HT1080 (cell line): ENCODE measurements around the gene CDK2. TPM values are rescaled to one million over a fixed set of nuclear protein-coding genes. Genes with fewer than 3 reads are reported as not detected.
"Not testable (repeated sequence)": the region's sequence is repeated elsewhere in the genome, so short reads cannot be mapped to it uniquely, and the experiment has no call there.

ENCODE experiments used
- DNase-seq: peaks from one replicate; pipeline ENCODE4 v3.0.0-alpha.2; 2015; ENCODE audit warnings: low read depth
- total RNA-seq: library from RNA; depleted of rRNA; stranded (reverse); fragments of >200 nt; shearing (Covaris generic); gene quantifications from 2 replicates; pipeline ENCODE4 v1.2.3, GENCODE V29; 2014

Gene CDK2
- total RNA-seq, 1 experiment from 2014 or later = 97.2 TPM

DNA sequence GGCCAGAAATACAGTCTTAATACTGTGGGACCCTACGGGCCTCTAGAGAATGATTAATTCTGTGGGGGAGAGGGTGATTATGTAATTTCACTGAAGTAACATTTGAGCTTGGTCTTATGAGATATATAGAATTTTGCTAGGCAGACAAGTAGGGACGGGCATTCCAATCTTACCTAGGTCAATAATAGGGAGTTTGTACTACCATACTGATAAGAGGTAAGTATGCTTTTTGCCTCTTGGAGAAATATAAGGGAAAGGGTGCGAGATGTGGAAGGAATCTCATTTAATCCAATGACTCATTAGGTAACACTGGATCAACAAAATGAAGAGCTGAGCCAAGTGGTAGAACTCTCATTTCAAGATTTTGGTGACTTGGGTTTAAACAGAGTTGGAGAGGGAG is 12.4 kb downstream of the CDK2 start:
- DNase-seq = no peak

DNA sequence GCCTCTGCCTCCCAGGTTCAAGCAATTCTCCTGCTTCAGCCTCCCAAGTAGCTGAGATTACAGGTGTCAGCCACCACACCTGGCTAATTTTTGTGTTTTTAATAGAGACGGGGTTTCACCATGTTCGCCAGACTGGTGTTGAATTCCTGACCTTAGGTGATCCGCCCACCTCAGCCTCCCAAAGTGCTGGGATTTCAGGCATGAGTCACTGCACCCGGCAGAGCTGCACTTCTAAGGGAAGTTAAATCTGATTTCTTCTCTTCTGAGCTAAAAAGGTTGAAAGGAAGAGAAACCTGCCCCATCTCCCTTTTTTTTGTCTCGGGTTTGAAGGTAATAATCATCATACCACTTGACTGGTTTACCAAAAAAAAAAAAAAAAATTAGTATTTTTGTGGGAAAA is 15.3 kb downstream of the CDK2 start:
- DNase-seq = not testable (repeated sequence)

DNA sequence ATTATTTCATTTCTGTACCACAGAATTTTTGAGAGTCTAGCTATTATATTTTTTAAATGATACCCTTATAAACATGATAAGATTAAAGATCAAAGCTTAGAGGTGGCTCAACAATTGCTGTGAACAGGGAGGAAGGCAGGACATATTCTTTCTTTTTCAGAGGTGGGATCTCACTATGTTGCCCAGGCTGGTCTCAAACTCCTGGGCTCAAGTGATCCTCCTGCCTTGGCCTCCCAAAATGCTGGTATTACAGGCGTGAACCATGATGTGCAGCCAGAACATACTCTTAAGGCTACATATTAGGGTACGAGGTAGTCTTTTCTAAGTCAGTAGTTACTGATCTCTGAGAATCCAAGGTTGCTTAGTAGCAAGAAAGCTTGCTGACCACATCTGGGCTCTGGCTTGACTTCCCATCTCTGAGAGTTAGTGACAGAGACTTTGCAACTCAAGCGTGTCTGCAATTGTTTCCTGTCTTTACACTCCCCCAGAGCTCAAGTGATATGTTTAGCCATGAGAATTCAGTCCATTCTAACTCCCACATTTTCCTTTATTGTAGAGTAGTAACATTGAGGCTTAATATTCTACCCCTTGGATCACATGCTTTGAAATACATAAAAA is 15.8 kb downstream of the CDK2 start:
- DNase-seq = no peak

DNA sequence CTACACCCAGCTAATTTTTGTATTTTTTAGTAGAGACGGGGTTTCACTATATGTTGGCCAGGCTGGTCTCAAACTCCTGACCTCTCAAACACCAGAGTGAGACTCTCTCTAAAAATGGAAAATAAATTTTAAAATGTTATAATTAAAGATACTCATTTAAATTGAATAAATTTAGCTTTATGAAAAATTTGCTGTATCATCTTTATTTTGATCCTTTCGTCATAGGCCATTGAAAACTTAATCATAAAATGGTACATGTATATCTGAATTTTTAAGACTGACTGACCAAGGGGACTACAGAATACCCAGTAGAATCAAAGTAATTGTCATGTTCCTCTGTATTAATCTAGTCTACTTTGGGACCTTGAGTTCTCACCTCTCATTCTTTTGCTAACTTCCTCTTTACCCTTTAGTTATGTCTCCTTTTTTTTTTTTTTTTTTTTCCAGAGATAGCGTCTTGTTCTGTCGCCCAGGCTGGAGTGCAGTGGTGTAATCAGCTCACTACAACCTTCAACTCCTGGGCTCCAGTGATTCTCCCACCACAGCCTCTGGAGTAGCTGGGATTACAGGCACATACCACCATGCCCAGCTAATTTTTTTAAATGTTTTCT is 16.7 kb downstream of the CDK2 start:
- no peak for DNase-seq

DNA sequence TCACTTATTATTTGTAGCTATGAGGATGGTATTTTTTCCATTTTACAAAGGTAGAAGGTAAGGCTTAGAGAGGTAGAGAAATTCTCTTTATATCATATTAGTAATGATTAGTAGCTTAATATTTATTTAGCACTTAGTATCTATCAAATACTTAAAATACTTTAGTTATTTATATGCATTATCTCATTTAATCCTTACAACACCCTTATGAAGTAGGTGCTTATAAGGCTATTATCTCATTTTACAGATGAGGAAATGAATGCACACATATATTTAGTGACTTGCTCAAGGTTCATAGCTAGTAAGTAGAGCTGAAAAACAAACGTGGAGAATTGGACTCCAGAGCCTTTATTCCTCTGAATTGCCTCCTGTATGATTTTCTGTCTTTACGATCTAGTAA is 18.2 kb downstream of the CDK2 start:
- DNase-seq = no peak

DNA sequence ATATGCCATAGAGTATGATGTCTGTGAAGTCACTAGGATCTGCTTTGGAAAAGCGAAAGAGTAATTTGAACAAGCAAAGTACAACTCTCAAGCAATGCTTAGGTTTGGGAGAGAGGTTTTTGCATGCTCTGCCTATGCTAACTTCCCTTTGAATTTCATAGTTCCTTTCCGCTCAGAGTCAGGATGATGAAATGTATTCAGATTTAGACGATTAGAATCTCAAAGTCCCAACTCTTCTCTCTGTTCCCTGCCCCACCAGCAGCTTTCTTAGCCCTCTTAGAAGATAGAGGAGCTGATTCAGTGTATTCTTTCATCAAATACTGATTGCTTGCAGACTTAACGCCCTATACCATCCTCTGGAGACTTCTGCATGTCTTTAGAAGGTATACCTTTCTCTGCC is 18.7 kb downstream of the CDK2 start:
- no peak for DNase-seq

DNA sequence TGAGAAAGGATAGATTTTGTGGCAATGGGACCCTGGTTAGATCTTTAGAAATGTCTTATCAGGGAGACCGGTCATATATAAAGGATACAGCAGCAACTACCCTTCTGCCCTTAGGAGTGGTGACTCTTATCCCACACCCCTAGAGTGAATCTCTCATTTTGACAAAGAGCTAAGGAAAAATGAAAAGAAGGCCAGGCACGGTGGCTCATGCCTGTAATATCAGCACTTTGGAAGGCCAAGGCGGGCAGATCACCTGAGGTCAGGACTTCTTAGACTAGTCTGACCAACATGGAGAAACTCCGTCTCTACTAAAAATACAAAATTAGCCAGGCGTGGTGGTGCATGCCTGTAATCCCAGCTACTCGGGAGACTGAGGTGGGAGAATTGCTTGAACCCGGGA is 19.3 kb downstream of the CDK2 start:
- not testable (repeated sequence) for DNase-seq

DNA sequence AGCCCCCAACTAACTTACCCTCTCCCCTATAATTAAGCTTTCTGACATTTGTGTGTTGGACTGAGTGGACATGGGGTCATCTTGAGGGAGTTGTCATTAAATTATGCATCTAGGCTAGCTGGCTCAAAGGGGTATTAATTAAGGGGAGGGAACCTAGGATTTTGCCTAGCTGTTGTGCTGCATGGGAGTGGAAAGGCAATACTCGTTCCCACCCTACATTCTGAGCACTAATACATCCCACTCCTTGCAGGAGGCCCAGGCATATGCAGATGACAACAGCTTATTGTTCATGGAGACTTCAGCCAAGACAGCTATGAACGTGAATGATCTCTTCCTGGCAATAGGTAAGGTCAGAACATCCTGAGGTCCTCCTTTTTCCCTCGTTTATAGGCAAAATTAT is 24.5 kb downstream of the CDK2 start:
- no peak for DNase-seq

DNA sequence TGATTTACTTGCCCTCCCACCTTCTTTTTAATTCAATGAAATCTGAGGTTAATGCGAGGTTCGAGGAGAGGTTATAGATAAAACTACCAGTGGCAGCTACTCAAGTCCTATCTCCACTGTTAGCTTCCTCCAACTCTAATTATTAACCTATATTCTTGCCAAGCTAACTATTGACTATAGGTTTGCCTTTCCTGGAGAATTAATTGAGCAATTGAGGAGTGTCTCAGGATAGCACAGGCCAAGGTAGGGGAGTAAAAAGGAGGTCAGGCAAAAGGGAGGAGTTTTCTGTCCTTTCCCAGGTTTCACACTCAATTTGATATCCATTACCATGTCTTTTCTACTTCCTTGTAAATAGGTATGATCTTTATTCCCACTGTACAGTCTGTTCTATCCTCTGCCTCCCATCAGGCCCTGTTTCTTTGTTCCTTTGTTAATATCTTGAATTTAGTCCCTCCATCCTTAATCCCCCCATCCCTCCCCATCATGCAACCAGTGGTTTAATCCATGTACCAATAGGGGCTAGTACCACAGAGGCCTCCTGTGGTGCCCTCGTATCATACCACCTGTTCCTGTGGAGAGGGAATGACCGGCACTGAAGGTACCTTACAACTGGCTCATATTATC is 26.7 kb downstream of the CDK2 start:
- no peak for DNase-seq

DNA sequence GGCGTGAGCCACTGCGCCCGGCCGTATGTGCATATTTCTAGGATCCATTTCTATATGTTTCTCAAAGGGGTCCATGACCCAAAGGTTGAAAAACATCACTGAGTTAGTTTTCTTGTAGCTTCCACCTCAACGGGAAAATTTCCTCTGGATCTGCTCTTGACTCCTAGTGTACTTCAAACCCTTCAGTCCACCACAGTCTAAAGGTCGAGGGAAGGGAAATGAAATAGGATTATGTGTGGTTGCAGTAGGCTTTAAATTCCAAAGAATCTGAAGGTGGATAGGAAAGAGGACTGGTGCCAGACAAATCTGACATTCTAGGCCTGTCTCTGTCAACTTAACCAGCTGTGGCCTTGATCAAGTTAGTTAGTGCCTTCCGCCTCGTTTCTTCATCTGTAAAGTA is 28.7 kb downstream of the CDK2 start:
- no peak for DNase-seq

DNA sequence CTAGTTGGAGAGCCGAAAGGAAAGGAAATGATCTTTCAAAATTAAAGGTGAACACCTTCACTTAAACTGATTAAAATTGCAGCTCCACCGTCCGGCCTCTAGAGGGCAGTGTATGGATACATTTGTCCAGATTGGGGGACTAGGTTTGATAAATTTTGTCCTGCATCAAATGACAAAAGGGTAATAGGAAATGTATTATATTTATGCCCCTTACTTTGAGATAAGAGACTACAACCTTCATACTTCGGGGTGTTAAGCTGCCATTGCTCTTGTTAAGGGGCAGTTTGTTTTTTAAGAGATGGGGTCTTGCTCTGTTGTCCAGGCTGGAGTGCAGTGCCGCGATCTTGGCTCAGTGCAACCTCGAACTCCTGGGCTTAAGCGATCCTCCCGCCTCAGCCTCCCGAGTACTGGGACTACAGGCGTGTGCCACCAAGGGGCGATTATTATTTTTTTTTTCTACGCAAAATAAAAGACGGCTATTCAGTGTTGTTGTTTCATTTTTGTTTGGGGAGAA is 29.6 kb downstream of the CDK2 start:
- DNase-seq = peak; percentile 52

DNA sequence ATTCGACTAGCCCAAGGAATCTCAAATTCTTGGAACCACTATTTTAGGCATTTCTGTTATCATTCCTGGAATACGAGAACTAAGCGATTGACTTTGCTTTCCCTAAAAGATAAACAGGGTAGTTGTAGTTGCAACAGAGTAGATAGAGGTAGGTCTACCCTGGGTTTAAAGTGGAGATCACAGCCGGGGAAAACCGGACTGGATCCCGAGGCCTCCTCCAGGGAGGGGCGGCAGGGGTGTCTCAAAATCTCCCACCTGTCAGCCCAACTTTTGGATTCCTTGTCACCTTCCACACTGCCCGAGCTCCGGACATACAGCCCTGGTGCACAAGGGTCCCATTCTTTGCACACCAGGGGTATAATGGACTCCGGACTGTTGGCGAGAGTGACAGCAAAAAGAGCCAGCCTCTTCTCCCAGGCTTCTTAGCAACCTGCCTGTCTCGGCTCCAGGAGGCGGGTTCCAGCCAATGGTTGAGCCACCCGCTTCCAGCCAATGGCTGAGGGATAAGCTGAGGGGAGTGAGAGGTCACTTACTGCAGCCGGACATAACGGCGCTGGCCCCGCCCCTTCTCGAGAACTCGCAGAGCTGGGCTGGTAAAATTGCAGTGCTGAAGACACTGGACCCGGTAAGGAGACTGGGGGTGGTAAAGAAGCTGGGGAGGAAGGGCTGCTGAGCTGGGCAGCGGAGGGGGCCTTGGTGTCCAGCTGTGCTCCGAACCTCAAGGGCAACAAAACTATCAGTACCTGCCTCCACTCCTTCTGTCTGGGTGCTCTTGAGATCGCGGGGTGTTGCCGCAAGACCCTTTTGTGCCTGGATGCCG is 30.3 kb downstream of the CDK2 start, which contains the start of gene SUOX:
SUOX (plus strand) TSS at position 562 of the 820 bp plus-strand sequence. CDS start 4,946 bp downstream, outside the sequence.
- peak; percentile 97 for DNase-seq

DNA sequence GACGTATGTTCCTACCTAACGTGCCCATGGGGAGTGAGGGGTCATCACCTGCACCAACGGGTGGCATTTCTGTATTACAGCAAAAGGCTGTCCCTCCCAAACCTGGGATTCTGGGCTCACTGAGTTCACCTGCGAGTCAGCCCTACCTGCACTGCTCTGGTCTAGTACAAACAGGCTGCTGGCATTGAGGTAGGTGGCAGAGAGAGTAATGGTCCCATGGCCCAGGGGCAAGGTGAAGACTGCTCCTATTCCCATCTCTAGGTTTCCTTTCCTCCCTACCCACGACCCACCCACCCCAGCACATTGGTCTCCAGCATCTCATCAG is 30.9 kb downstream of the CDK2 start:
- no peak for DNase-seq

DNA sequence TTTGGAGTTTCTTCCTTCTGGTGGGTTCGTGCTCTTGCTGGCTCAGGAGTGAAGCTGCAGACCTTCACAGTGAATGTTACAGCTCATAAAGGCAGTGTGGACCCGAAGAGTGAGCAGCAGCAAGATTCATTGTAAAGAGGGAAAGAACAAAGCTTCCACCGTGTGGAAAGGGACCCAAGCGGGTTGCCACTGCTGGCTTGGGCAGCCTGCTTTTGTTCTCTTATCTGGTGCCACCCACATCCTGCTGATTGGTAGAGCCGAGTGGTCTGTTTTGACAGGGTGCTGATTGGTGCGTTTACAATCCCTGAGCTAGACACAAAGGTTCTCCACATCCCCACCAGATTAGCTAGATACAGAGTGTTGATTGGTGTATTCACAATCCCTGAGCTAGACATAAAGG is 32.9 kb downstream of the CDK2 start:
- peak; percentile 26 for DNase-seq

DNA sequence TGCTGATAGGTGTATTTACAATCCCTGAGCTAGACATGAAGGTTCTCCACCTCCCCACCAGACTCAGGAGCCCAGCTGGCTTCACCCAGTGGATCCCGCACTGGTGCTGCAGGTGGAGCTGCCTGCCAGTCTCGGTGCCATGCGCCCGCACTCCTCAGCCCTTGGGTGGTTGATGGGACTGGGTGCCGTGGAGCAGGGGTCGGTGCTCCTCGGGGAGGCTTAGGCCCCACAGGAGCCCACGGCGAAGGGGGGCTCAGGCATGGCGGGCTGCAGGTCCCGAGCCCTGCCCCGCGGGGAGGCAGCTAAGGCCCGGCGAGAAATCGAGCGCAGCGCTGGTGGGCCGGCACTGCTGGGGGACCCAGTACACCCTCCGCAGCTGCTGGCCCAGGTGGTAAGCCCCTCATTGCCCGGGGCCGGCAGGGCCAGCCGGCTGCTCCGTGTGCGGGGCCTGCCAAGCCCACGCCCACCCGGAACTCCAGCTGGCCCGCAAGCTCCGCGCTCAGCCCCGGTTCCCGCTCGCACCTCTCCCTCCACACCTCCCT is 33.4 kb downstream of the CDK2 start:
- not testable (repeated sequence) for DNase-seq

DNA sequence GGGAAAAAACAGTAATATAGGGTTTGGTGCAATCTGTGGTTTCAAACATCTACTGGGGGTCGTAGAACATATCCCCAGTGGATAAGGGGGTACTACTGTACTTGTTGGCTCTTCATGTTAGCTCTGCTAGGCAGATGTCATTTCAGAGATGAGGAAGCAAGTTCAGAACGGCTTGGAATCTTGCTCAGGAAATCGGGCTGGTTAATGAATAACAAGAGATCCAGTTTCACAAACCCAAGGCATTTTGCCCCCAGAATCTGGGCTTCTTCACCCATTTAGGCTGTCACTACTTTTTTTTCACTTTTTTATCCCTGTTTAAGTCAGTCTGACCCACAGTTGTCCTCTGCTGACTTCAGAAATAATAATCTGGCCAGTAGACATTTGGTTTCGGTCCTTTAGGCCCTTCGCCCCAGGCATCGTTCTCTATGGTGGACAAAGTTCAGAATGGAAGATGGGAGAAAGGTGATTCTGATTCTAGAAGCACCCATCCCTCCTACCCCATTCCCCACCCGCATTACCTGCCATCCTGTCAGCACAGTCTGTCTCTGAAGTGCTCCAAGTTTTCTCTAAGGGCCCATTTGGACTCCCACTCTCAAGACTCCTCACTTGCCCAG is 35.0 kb downstream of the CDK2 start:
- DNase-seq = no peak

DNA sequence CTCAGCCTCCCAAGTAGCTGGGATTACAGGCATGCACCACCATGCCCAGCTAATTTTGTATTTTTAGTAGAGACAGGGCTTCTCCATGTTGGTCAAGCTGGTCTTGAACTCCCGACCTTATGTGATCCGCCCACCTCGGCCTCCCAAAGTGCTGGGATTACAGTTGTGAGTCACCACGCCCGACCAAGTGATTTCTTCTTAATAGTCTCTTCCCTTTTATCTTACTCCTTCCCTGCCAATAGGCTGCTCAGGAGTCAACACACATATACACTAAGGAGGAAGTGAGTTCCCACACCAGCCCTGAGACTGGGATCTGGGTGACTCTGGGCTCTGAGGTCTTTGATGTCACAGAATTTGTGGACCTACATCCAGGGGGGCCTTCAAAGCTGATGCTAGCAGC is 36.7 kb downstream of the CDK2 start:
- DNase-seq = not testable (repeated sequence)

DNA sequence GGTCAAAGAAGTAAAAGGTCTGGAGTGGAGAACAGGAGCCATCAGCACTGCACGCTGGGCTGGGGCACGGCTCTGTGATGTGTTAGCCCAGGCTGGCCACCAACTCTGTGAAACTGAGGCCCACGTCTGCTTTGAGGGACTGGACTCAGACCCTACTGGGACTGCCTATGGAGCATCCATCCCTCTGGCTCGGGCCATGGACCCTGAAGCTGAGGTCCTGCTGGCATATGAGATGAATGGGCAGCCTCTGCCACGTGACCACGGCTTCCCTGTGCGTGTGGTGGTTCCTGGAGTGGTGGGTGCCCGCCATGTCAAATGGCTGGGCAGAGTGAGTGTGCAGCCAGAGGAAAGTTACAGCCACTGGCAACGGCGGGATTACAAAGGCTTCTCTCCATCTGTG is 37.6 kb downstream of the CDK2 start:
- DNase-seq = no peak

DNA sequence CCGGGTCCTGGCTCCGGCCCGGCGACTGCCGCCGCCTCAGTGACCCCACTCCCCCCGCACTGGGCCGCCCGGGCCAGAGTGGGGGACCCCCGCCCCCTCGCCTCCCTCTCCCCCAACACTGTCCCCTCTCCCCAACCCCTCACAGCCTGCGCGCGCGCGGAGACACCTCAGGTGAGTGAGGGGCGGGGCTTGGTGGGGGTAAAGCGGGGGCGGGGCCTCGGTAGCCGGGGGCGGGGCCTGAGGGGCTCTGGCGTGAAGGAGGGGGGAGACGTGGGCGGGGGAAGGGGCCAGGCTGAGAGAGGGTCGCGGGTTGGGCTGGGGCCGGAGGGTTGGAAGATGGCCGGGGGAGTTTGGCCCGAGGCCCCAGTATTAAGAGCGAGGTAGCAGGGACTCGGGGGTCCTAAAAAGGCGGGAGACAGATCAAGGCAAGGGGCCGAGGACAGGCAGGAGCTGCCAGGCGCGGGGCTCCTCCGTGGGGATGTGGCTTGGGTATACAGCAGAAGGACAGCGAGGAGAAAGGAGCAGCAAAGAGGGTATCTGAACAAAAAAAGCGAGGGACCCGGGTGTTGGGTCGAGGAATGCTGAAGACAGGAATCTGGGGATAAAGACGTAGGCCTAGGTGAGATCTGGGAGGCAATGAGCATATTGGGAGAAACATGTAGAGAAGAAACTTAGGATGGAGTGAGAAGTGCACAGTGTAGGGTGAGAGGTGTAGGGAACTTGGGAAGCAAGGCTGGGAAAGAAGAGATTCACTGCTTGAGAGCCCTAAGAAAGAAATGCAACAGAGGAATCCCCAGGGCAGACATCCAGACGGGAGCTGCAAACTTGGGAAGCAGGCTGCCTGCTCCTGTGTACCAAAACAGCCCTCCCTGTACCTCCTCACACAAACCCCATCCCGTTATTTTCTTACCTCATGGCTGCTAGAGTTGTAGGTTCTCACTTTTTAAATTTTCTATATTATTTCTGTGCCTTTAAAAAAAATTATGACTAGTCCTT is 41.2 kb downstream of the CDK2 start:
- DNase-seq = peak; percentile 11

DNA sequence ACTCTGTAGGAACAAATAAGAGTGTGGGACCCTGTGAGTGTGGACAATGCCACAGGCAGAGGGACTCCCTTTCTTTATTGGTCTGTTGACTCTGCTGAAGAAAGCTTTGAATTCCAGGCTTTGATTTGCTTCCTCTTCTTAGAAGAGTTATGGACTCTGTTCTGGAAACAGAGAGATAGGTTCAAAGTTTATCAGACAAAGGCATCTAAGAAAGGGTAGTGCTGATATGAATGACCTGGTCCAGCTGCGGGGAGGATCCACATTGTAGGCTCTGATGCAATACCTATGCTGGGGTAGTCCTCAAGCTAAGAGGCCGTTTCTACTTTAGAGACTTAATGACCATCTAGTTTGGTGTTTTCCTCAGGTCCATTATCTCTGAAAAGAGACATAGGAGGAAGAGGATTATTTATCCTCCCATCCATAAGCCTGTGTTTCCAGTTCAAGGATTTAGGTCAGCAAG is 43.5 kb downstream of the CDK2 start:
- DNase-seq = no peak
